ENCODE results near the gene PSORS1C1.
A peak's percentile ranks its signal among the peaks of the same experiment; 100 is the strongest.

The PSORS1C1 gene

GRCh38 chr6:31128093-31128676, 13.6 kb downstream of the PSORS1C1 start:
- peak in 1 of 2 donors; percentile 26 for DNase-seq

- DNase-seq: no peak
Measured at GRCh38 chr6:31129130-31129529, 14.5 kb downstream of the PSORS1C1 start.

DNA sequence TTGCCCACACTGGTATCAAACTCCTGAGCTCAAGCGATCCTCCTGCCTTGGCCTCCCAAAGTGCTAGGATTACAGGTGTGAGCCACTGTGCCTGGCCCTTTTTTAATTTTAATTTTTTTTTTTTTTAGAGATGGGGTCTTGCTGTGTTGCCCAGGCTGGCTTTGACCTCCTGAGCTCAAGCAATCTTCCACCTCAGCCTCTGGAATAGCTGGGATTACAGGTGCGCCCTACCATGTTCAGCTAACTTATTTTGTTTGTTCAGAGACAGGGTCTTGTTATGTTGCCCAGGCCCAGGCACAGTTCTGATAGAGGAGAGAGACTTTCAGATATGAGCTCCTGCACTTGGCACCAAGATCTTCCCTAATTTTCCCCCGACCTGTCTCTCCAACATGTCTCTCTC, 16.2 kb downstream of the PSORS1C1 start:
- no peak for DNase-seq

DNA sequence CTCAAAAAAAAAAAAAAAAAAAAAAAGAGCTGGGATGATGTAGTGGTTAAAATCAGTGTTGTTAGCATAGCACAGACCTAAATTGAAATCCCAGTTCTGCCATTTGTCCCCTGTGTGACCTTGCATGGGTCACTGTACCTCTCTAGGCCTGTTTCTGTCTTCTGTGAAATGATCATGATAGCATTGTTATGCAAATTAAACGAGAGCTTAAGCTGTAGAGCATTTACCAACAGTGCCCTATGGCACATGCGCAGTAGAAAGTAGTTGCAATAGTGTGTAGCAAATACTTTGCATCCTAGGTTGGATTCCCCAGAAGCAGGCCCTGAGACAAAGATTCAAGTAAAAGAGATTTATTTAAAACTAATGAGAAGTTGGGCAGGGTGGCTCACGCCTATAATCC, 17.0 kb downstream of the PSORS1C1 start:
- no peak for DNase-seq

DNA sequence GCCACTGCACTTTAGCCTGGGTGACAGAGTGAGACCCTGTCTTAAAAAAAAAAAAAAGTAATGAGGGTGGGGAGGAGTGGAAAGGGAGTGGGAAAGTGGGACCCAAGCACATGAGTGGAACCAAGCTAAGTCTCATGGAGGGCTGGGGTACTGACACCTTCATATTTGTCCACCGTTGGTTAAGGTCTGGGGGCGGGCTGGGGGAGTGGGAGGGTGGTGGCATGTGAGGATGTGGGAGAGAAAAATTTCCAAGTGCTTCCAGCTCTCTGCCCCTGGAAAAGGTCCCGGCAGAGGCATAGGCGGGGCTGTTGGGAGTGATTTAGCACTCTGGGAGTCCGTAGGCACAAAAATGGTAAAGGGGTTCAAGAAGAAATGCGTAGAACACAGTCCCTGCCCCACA, 18.2 kb downstream of the PSORS1C1 start:
- no peak for DNase-seq

- no peak for DNase-seq
Measured at GRCh38 chr6:31135710-31136109, 21.1 kb downstream of the PSORS1C1 start.

GRCh38 chr6:31138982-31139381, 24.4 kb downstream of the PSORS1C1 start, which contains the start of gene PSORS1C2:
PSORS1C2 (minus strand) TSS chr6:31139066; CDS start chr6:31139026, 40 bp downstream.
- DNase-seq: no peak

GRCh38 chr6:31139599-31139998, 25.0 kb downstream of the PSORS1C1 start:
- no peak for DNase-seq

DNA sequence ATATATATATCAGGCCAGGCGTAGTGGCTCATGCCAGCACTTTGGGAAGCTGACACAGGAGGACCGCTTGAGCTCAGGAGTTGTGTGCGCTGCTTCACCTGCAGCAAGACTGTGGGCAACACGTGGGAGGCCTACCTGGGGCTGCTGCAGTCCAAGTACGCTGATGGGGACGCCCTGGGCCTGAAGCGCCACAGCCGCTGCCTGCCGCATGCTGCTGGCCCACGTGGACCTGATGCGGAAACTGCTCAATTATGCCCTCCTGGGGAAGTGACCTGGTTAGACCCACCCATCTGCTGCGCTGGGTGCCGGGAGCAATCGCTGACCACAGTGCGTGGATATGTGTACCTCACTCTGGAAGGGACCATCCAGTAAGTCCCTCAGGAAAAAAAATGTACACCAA, 26.0 kb downstream of the PSORS1C1 start:
- DNase-seq: no peak

GRCh38 chr6:31142361-31142761, 27.8 kb downstream of the PSORS1C1 start:
- no peak for DNase-seq

GRCh38 chr6:31143148-31143547, 28.5 kb downstream of the PSORS1C1 start:
- no peak for DNase-seq

DNA sequence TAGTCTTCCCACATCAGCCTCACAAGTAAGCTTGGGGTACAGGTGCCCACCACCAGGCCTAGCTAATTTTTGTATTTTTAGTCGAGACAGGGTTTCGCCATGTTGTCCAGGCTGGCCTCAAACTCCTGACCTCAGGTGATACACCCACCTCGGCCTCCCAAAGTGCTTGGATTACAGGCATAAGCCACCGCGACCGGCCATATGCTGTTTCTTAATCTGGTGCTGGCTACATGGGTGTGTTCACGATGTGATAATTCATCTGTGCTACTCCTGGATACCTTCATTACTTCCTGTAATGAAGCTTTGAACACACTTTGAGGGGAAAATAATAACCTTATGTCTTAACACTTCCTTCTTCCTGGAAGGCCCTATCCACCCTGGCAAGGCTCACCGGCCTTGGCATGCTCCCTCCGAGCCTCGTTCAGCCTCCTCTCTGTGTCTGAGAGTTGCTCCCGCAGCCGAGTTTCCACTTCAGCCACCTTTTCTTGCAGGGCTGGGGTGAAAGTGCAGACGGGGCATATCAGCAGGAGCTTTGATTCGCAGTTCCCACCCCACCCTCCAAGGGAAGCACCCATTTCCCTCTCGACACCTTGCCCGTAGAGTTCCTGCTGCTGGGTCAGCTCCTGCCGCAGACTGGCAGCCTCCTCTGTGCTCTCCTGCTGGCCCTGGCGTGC, 29.8 kb downstream of the PSORS1C1 start:
- no peak for DNase-seq

GRCh38 chr6:31144970-31145340, 30.4 kb downstream of the PSORS1C1 start:
- no peak for DNase-seq

DNA sequence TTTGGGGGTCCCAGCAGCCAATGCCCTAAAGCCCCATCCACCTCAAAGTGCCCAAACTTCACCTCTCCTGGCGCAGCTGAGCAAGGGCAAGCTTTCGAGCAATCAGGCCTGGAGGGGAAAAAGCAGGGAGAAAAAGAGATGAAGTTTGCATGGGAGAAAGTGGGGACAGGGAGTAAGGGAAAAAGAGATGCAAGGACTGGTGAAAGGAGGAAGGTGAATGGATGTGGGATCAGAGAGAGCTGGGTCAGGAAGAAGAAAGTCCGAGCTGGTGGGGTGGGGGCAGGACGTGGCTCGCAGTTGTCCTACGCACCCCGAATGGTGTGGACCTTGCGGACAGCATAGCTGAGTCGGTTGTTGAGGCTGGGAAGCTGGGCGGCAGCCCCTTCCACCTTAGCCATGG, 30.8 kb downstream of the PSORS1C1 start:
- no peak for DNase-seq

GRCh38 chr6:31149827-31150447, 35.3 kb downstream of the PSORS1C1 start:
- no peak for DNase-seq

- no peak for DNase-seq
Measured at GRCh38 chr6:31152781-31153180, 38.2 kb downstream of the PSORS1C1 start.

GRCh38 chr6:31154436-31154835, 39.8 kb downstream of the PSORS1C1 start:
- no peak for DNase-seq

GRCh38 chr6:31156641-31157040, 42.0 kb downstream of the PSORS1C1 start:
- DNase-seq: no peak

DNA sequence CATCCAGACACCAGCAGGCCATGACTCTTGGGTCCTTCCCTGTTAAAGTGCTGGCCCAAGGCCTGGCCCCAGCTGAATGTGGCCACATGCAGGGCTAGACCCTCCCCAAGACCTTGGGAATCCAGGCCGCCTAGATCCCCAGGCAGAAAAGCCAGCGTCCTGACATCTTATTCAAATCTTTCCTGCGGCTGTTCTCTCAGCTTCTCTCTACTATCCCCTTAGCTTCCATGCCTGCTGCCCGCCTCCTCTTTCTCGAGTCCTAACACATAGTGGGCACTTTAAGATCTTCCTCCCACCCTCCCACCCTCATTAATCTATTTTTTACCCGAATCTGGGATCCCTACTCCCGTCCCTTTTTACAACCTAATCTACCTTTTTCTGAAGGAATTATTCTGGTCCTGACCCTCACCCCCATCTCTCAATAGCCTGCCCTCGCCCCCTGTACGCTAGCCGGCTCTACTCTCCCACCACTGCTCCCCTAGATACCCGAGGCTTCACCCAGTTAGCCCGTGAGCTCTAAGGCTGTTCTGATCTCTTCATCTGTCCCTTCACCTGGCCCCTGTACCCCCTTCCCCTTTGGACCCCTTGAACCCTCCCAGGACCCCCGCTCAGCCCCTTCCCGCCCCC, 43.0 kb downstream of the PSORS1C1 start, which contains the start of gene CCHCR1:
CCHCR1 (minus strand) TSS at position 290 of the 627 bp plus-strand sequence; CDS start at position 88, 202 bp downstream.
- no peak for DNase-seq

DNA sequence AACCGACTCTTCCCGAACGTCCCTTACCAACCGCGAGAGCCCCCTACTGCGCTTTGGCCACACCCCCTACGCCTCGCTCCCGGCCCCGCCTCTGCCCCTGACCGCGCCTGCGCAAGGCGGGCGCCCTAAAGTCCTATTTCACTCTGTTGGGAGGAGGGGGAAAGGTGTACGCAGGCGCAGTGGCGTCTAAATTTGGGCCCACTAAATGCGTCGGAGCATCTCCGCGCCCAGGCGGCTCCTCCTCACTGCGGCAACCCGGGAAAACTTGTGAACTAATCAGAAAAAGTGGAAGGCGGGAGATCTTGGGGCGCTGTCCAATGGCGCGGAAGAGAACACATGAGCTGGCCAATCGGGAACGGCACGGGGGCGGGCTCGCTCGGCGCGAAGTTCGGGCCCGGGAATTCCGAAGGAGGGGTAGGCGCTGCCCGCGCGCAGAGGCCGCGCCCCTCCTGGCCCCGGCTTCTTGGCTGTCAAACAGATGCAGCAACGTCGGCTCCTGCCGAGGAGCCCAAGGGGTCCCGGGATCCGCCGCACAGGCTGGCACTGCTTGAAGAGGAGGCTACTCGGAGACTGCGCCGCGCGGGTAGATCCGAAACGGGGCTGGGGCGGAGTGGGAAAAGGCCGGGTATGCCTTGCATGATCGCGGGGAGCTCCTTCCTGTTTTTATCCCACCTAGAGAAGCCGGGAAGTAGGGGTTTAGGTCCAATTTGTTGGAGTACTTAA, 43.7 kb downstream of the PSORS1C1 start, which contains the start of gene TCF19:
TCF19 (plus strand) TSS at position 450 of the 723 bp plus-strand sequence. CDS start 881 bp downstream, outside the sequence.
- DNase-seq: peak; percentile 97

DNA sequence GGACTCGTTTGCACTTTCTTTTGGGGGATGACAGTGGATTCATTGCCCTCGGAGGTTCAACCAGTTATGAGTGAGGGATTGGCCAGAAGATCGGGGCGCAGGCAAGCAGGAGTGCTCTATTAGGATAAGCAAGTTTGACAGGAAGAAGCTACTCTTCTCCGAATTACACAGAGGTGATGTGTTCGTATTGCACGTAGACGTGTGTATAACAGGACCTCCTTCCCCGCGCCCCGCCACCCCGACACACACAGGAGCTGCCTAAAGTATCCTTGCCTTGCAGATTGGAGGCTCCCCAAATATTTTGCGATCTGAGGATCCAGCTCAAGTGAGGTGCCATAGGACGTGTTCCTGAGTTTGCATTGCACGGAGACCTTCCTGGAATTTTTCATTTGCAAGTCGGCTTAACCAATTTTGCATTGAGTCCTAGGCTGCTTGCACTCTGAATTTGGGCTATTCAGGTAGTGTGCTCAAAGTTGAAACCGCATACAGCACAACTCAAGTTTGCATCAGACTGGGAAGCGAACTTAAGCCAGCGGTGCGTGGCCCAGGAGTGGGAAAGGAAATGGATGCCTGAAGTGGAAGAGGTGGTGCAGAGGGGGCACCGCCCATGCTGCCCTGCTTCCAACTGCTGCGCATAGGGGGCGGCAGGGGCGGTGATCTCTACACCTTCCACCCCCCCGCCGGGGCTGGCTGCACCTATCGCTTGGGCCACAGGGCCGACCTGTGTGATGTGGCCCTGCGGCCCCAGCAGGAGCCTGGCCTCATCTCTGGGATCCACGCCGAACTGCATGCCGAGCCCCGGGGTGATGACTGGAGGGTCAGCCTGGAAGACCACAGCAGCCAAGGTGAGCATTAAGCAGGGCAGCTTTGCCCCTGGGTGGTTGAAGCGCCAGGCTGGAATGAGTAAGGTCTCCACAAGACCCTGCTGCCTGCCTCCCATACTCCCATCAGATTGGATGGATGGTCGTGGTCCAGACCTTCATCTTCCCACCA, 44.6 kb downstream of the PSORS1C1 start:
- no peak for DNase-seq
